Brain pericyte (primary cell): ENCODE measurements around the gene MICALL2.

Experiments used
- DNase-seq: peaks from one replicate; pipeline ENCODE4 v3.0.0-alpha.2; 2012; ENCODE audit warnings: low read depth, low spot score

Gene MICALL2

DNA sequence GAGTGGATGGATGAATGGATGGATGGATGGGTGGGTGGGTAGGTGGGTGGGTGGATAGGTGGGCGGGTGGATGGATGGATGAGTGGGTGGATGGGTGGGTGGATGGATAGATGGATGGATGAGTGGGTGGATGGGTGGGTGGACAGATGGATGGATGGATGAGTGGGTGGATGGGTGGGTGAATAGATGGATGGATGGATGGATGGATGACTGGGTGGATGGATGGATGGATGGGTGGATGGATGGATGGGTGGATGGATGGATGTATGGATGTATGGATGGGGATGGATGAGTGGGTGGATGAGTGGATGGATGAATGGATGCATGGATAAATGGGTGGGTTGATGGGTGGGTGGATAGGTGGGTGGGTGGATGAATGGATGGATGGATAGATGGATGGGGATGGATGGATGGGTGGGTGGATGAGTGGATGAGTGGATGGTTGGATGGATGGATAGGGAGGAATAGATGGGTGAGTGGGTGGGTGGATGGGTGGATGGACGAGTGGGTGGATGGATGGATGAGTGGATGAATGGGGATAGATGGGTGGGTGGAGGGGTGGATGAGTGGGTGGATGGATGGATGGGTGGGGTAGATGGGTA, 43.8 kb downstream of the MICALL2 start:
- DNase-seq, result no peak

- DNase-seq, result no peak
Measured at GRCh38 chr7:1413936-1414639, 45.2 kb downstream of the MICALL2 start.

- peak; percentile 34 for DNase-seq
Measured at GRCh38 chr7:1412322-1413261, 46.7 kb downstream of the MICALL2 start.

DNA sequence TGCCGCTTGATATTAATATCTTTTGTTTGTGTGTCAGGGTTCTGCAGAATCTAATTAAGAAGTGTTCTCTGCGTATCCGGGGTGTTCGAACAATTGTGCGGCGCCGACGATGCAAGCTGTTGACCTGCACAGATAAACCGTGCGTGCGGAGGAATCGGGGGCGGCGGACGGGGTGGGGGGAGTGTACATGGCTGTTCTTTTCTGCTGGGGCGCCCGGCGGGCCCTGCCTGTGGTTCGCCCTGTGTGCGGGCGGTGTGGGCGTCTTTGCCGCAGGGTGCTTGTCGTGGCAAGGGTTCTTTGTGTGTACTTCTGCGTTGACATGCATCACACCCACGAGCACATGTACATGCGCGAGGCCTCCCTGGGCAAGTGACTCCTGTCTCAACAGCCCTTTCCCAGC, 47.9 kb downstream of the MICALL2 start:
- no peak for DNase-seq

GRCh38 chr7:1410992-1411391, 48.3 kb downstream of the MICALL2 start:
- no peak for DNase-seq

GRCh38 chr7:1409555-1409954, 49.7 kb downstream of the MICALL2 start:
- no peak for DNase-seq

- DNase-seq, result no peak
Measured at GRCh38 chr7:1408466-1408865, 50.8 kb downstream of the MICALL2 start.

DNA sequence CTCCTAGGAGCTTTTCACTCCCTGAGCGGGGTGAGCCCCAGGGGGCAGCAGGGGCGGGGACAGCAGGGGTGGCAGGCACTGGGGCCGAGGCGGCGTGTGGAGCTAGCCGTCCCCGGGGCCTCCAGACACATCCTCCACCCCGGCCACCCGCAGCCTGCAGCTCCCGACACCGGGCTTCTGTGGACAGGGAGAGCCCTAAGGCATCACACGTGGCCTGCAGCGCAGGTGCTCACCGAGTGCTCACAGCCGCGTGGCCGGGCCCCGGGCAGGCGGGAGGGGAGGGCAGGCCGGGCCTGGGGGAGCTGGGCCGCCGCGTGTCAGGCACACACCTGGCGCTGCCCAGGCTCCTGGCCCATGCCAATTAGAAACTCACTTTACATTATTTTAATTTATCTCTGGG, 51.4 kb downstream of the MICALL2 start:
- DNase-seq, result no peak

- DNase-seq, result no peak
Measured at GRCh38 chr7:1404898-1405548, 54.2 kb downstream of the MICALL2 start.

DNA sequence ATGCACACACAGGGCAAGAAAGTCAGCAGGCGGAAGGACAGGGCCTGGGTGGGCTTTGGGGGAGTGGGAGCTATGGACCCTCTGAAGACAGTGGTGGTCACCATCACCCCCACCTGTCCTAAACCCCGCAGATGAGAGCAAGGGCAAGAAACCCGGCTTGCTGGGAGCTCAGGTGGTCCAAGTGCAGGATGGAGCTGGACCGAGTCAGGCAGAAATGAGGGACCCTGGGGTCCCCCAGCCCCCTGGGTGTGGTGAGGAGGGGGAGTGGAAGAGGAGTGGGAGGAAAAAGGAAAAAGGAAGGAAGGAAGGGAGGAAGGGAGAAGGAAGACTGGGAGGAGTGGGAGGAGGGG, 54.8 kb downstream of the MICALL2 start:
- no peak for DNase-seq

DNA sequence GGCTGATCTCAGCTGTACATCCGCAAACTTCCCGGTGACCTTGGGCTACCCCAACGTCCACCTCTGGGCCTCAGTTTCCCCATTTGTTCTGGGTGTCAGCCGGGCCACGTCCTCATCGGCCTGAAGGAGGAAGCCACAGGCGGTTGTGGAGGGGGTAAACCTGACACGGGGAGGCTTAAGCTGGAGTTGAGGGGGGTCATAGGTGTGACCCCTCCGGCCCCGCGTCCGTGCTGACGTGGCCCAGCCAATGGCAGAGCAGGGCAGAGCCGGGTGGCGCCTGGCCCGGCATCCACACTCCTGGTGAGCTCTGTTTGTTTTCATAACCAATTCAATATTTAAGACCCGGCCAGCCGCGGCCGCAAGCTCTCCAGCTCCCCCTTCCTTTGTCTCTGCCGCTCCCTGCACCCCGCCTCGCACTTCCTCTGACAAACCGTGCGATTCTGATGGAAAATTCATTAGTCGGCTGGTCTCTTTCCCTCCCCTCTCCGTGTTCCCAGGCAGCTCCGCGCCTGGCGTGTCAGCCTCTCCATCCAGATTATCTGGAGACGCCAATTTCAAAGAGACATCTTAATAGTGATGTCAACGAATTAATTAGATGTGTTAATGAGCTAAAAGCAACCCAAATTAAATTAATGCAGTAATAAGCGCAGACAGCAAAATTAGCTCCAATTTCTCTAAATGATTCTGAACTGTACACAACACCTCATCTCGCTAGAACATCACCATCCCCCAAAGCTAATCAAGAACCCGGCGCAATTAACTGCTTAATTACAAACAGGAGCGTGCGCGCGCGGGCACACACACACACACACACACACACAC, 55.4 kb downstream of the MICALL2 start:
- DNase-seq, result peak; percentile 24

DNA sequence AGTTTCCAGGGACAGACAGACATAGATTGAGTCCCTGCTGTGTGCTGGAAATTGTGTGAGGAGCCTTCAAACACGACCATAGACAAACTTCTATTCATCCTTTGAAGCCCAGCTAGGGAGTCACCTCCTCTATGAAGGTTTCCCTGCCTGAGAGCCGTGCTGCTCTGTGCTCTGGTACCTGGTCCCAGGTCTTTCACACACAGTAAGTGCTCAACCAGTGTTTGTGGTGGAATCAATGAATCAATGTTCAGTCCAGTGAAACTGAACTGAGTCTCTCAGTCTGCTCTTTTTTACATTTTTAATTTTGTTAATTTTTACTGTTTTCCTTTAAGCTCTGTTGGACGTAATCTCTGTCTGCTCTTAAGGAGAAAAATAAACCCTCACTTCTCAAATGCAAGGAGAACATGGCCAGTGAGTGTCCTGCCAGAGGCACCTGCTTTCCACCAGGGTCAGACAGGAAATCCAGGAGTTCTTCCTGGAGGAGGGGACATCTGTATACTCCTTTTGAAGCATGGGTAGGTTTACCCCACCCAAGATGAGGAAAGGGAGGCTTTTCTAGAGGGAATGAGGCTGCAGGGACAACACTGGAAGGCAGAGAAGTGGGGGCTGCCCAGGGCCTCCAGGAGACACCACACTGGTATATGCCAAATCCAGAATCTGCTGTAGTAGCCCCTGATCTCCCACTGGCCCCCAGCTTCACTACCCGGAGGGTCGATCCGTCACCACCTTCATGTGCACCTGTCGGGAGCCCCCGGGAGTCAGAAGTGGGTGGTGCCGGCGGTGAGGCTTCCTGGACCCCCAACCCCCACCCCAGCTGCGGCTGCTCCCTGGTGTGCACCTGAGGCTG, 56.3 kb downstream of the MICALL2 start:
- no peak for DNase-seq

DNA sequence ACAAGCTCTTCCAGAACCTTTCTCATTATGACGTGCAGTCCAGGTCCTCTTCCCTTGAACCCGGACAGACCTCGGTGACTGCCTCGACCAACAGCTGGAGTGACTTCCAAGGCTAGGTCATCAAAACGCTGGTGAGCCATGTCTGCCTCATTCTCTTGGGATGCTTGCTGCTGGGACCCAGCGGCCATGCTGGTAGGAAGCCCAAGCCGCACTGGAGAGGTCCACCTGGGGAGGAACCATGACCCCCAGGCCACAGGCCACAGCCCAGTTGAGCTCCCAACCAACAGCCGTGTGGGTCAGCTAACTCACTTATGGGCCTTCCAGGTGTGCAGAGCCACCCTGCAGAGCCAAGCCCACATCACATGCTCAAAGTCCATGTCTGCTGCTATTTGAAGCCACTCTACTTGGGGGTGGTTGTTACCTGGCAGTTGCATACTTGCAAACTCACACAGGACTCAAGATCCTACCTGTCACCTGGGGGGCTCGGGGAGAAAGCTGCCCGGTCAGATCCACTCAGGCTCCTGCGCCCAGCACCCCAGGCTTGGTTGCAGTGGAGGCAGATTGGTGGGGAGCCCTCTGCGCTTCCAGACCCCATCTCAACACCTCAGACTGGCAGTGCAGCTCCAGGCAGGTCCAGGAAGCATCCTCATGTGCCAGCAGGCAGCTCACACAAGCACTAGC, 57.0 kb downstream of the MICALL2 start:
- no peak for DNase-seq

DNA sequence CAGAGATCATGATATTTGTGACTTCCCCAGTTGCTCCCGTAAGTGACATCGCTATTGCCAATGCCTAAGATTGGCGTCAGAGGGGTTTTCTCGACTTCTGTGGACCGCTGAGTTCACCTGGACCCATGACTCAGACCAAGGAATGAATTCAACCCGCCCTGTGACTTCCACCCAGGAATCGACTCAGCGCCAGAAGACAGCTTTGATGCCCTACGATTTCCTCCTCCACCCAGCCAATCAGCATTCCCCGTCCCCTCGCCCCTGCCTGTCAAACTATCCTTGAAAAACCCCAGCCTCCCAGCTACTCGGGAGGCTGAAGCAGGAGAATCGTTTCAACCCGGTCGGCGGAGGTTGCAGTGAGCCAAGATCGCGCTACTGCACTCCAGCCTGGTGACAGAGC, 58.3 kb downstream of the MICALL2 start:
- no peak for DNase-seq

DNA sequence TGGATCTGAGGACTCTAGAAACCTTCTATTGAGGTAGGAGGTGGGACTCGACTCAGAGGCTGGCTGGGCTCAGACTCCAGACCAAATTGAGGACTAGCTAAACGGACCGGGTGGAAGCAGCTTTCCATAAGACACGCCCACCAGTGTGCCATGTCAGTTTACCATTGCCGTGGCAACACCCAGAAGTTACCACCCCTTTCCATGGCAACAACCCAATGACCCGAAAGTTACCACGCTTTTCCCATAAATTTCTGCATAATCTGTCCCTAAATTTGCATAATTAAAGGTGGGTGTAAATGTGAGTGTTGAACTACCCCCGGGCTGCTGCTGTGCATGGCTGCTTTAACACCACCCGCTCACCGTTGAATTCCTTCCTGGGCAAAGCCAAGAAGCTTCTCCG, 58.9 kb downstream of the MICALL2 start:
- no peak for DNase-seq

GRCh38 chr7:1397491-1398327, 61.6 kb downstream of the MICALL2 start:
- no peak for DNase-seq

- no peak for DNase-seq
Measured at GRCh38 chr7:1396195-1396594, 63.1 kb downstream of the MICALL2 start.

DNA sequence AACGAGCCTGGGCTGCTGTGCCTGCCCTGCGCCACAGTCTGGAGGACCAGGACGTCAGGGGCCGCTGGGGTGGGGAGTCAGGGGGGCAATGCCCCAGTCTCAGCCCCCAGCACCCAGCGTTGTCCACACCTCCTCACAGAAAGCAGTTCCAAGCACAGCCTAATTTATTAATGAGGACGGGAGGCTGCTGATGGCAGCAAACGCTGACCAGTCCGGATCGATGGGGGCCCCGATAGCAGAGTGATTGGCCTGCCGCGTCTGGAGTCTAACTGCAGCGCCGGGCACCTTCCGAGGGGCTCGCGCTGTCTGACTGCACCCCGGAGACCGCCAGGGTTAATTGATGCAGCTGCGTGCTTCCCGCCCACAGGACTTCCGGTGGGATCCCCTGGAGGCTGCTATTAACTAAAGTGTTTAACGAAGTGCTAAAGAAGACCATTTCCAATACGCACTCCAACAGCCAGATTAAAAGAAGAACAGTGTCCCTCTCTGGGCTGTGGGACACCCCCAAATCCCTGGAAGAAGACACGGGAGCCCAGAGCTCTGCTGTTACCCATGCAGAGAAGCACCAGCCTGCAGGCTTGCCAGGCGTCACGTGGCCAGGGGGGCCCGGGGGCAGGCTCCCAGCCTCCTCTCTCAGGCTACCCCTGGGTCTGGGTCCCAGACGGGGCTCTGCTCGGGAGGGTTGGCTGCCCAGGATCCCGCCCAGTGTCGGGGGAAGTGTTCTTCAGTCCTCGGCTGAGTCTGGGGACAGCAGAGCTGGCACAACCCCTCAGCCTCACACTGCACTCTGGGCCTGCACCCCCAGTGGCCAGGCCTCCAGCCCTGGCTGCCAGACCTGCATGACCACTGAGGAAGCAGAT, 63.8 kb downstream of the MICALL2 start:
- DNase-seq, result no peak
